ENCODE results near the gene KDM2B.
"Not testable (repeated sequence)": the region's sequence is repeated elsewhere in the genome, so short reads cannot be mapped to it uniquely, and the experiment has no call there.

The KDM2B gene

GRCh38 chr12:121390856-121391255 lies 190.0 kb downstream of the KDM2B start:
- Histone ChIP-seq H3K4me2 (ENCODE audit: low read length) (no peak overlapping the region), H3K79me2 (ENCODE audit: control insufficient read depth, low read length) (no peaks in the 10 kb centered on the region), H3K9me2 (replicated peaks; ENCODE audit: control insufficient read depth, low read length) (no peaks in the 10 kb centered on the region), H4K20me1 (ENCODE audit: control insufficient read depth, insufficient read depth, low read depth, low read length) (no peaks in the 10 kb centered on the region), H3K36me3 (ENCODE audit: control insufficient read depth, low read length) (no peaks in the 10 kb centered on the region), H3K9me3 (ENCODE audit: control insufficient read depth, insufficient read depth, low read length) (no peaks in the 10 kb centered on the region), H3F3A (ENCODE audit: control insufficient read depth, insufficient read depth) (no peaks in the 10 kb centered on the region), H3K27me3 (ENCODE audit: control insufficient read depth, low read length) (no peaks in the 10 kb centered on the region), H3K27ac (ENCODE audit: low read depth, low read length) (no peak overlapping the region), H3K4me1 (ENCODE audit: control insufficient read depth, low read length) (no peaks in the 10 kb centered on the region), H3K4me3 (ENCODE audit: low read length) (no peak overlapping the region)
- TF ChIP-seq EZH2phosphoT487 (IDR thresholded peaks at IDR 0.05; ENCODE audit: borderline replicate concordance, low read length) (no peak), CTCF (IDR thresholded peaks at IDR 0.05; ENCODE audit: low read depth, low read length, poor library complexity, severe bottlenecking) (no peak)

GRCh38 chr12:121388421-121388981 lies 192.3 kb downstream of the KDM2B start:
- H3K4me3 ChIP-seq (ENCODE audit: low read length) = no peak overlapping the region
- no peaks in the 10 kb centered on the region for H3K9me3 ChIP-seq (ENCODE audit: control insufficient read depth, insufficient read depth, low read length)
- no peaks in the 10 kb centered on the region for H3K4me1 ChIP-seq (ENCODE audit: control insufficient read depth, low read length)
- no peaks in the 10 kb centered on the region for H3F3A ChIP-seq (ENCODE audit: control insufficient read depth, insufficient read depth)
- H3K4me2 ChIP-seq (ENCODE audit: low read length) = no peak overlapping the region
- TF ChIP-seq CTCF (IDR thresholded peaks at IDR 0.05; ENCODE audit: low read depth, low read length, poor library complexity, severe bottlenecking) (no peak), EZH2phosphoT487 (IDR thresholded peaks at IDR 0.05; ENCODE audit: borderline replicate concordance, low read length) (no peak)
- H3K79me2 ChIP-seq (ENCODE audit: control insufficient read depth, low read length) = no peaks in the 10 kb centered on the region
- no peaks in the 10 kb centered on the region for H3K36me3 ChIP-seq (ENCODE audit: control insufficient read depth, low read length)
- no peaks in the 10 kb centered on the region for H3K27me3 ChIP-seq (ENCODE audit: control insufficient read depth, low read length)
- H3K27ac ChIP-seq (ENCODE audit: low read depth, low read length) = no peak overlapping the region
- H4K20me1 ChIP-seq (ENCODE audit: control insufficient read depth, insufficient read depth, low read depth, low read length) = no peaks in the 10 kb centered on the region
- no peaks in the 10 kb centered on the region for H3K9me2 ChIP-seq (replicated peaks; ENCODE audit: control insufficient read depth, low read length)

- H3K4me3 ChIP-seq (ENCODE audit: low read length); H3K9me3 ChIP-seq (ENCODE audit: control insufficient read depth, insufficient read depth, low read length); H3K27ac ChIP-seq (ENCODE audit: low read depth, low read length); H3K27me3 ChIP-seq (ENCODE audit: control insufficient read depth, low read length); H3K79me2 ChIP-seq (ENCODE audit: control insufficient read depth, low read length); H3K4me2 ChIP-seq (ENCODE audit: low read length); H3K9me2 ChIP-seq (replicated peaks; ENCODE audit: control insufficient read depth, low read length); H3F3A ChIP-seq (ENCODE audit: control insufficient read depth, insufficient read depth); H3K4me1 ChIP-seq (ENCODE audit: control insufficient read depth, low read length); H4K20me1 ChIP-seq (ENCODE audit: control insufficient read depth, insufficient read depth, low read depth, low read length); H3K36me3 ChIP-seq (ENCODE audit: control insufficient read depth, low read length): not testable (repeated sequence)
These were observed 195.9 kb downstream of the KDM2B start for GRCh38 chr12:121384891-121385290.

GRCh38 chr12:121383601-121384021 lies 197.2 kb downstream of the KDM2B start:
- no peak overlapping the region for H3K27ac ChIP-seq (ENCODE audit: low read depth, low read length)
- TF ChIP-seq EZH2phosphoT487 (IDR thresholded peaks at IDR 0.05; ENCODE audit: borderline replicate concordance, low read length) = no peak
- TF ChIP-seq CTCF (IDR thresholded peaks at IDR 0.05; ENCODE audit: low read depth, low read length, poor library complexity, severe bottlenecking) = no peak
- no peaks in the 10 kb centered on the region for H3K36me3 ChIP-seq (ENCODE audit: control insufficient read depth, low read length)
- no peaks in the 10 kb centered on the region for H3K9me3 ChIP-seq (ENCODE audit: control insufficient read depth, insufficient read depth, low read length)
- peaks cover 4% of the 10 kb centered on the region for H3K27me3 ChIP-seq (ENCODE audit: control insufficient read depth, low read length)
- H3K9me2 ChIP-seq (replicated peaks; ENCODE audit: control insufficient read depth, low read length) = no peaks in the 10 kb centered on the region
- no peaks in the 10 kb centered on the region for H3K4me1 ChIP-seq (ENCODE audit: control insufficient read depth, low read length)
- H3K4me3 ChIP-seq (ENCODE audit: low read length) = no peak overlapping the region
- H3K79me2 ChIP-seq (ENCODE audit: control insufficient read depth, low read length) = no peaks in the 10 kb centered on the region
- no peaks in the 10 kb centered on the region for H3F3A ChIP-seq (ENCODE audit: control insufficient read depth, insufficient read depth)
- no peak overlapping the region for H3K4me2 ChIP-seq (ENCODE audit: low read length)
- H4K20me1 ChIP-seq (ENCODE audit: control insufficient read depth, insufficient read depth, low read depth, low read length) = no peaks in the 10 kb centered on the region

All from DOHH2 (cell line).